HepG2 (cell line): Measurements from ENCODE around the gene NFIC. TPM values are rescaled to one million over a fixed set of nuclear protein-coding genes. Genes with fewer than 3 reads are reported as not detected.

Experiments used
- ATAC-seq: fragments of 200-7000 bp; cut with Tn5 transposase; 3 replicates; pipeline ENCODE4 v1.9.1; 2020; ENCODE audit warnings: mild to moderate bottlenecking, moderate library complexity
- BruUV-seq: library from RNA; stranded (reverse); fragments of 400-500 nt; replicated peaks from 2 replicates; lab custom pipeline; 2021; lab: Mats Ljungman, UMichigan
- CTCF ChIA-PET: fragments of 300-600 bp; formaldehyde crosslinking; extraction: SDS; loops from one replicate; lab custom pipeline; 2021; ENCODE audit warnings: low total read pairs, inconsistent platforms, low intra/inter-chr PET ratio; lab: Yijun Ruan, JAX
- POLR2A ChIA-PET: fragments of 350-600 bp; sonication (Branson Sonifier 250); formaldehyde crosslinking; loops from one replicate; lab custom pipeline; 2020; ENCODE audit warnings: antibody characterized with exemption, inconsistent platforms; lab: Yijun Ruan, JAX
- DNase-seq: peaks from one replicate; pipeline ENCODE4 v3.0.0-alpha.2; 2015; ENCODE audit warnings: low spot score
- FAIRE-seq: peaks from 3 replicates; lab custom pipeline; 2011; peaks lifted over from hg19 to GRCh38; lab: Jason Lieb, UNC
- H2AFZ ChIP-seq: one replicate; pipeline ENCODE4 v1.6.1; 2011; ENCODE audit warnings: low read length, inconsistent platforms
- H3K27ac ChIP-seq: fragments of 300-600 bp; 3 replicates; pipeline ENCODE4 v1.8.0; 2011; ENCODE audit warnings: mixed run types, mild to moderate bottlenecking, mixed read lengths, low read length, inconsistent platforms; ENCODE audit not compliant: insufficient read depth; ENCODE audit errors: extremely low read length
- H3K27me3 ChIP-seq, 2 experiments: fragments of 200-600 bp in 1 of 2; 2 replicates in 1 of 2; 3 replicates in 1 of 2; pipeline versions ENCODE4 v1.6.0 to v1.8.0; 2011; ENCODE audit warnings: low read length in 2 of 2, mild to moderate bottlenecking in 2 of 2, moderate library complexity in 2 of 2, inconsistent platforms in 1 of 2; ENCODE audit not compliant: insufficient read depth in 2 of 2, control insufficient read depth in 1 of 2
- H3K36me3 ChIP-seq, 2 experiments: fragments of 200-600 bp in 1 of 2; replicated peaks in 1 of 2; 2 replicates in 1 of 2; 3 replicates in 1 of 2; pipeline versions ENCODE4 v1.5.1 to v1.8.0; 2011; ENCODE audit warnings: low read length in 2 of 2, inconsistent platforms in 1 of 2; ENCODE audit not compliant: insufficient read depth in 2 of 2, control insufficient read depth in 1 of 2
- H3K4me1 ChIP-seq: 2 replicates; pipeline ENCODE4 v1.5.1; 2012; ENCODE audit warnings: low read length, inconsistent platforms; ENCODE audit not compliant: insufficient read depth
- H3K4me2 ChIP-seq: 2 replicates; pipeline ENCODE4 v1.6.0; 2011; ENCODE audit warnings: low read depth, low read length, inconsistent platforms
- H3K4me3 ChIP-seq, 3 experiments: fragments of 200-600 bp in 1 of 3; sonication (generic), shearing (Covaris generic) in 1 of 3; replicated peaks in 1 of 3; 2 replicates each; pipeline ENCODE4 v1.5.1; 2011 to 2016; ENCODE audit warnings: low read length in 3 of 3, inconsistent platforms in 2 of 3, low read depth in 2 of 3, mild to moderate bottlenecking in 2 of 3, control low read depth in 1 of 3, mixed read lengths in 1 of 3; ENCODE audit not compliant: insufficient read depth in 1 of 3
- H3K79me2 ChIP-seq: one replicate; pipeline ENCODE4 v1.6.1; 2011; ENCODE audit warnings: low read length, inconsistent platforms; ENCODE audit not compliant: insufficient read depth
- H3K9ac ChIP-seq: 2 replicates; pipeline ENCODE4 v1.6.0; 2011; ENCODE audit warnings: mild to moderate bottlenecking, low read depth, low read length, inconsistent platforms; ENCODE audit not compliant: insufficient read depth
- H3K9me3 ChIP-seq: 2 replicates; pipeline ENCODE4 v1.5.1; 2012; ENCODE audit warnings: mild to moderate bottlenecking, low read length
- H4K20me1 ChIP-seq: 2 replicates; pipeline ENCODE4 v1.6.0; 2011; ENCODE audit warnings: inconsistent platforms, mild to moderate bottlenecking, low read length, moderate library complexity; ENCODE audit not compliant: insufficient read depth
- ATF3 ChIP-seq: sonication (generic); formaldehyde crosslinking; IDR thresholded peaks from 2 replicates; pipeline ENCODE4 v1.4.0; 2020; ENCODE audit warnings: missing genetic modification reagents
- CBX5 ChIP-seq: sonication (generic); formaldehyde crosslinking; IDR thresholded peaks from 2 replicates; pipeline ENCODE4 v1.4.0; 2020; ENCODE audit warnings: missing genetic modification reagents, borderline replicate concordance
- DZIP1 ChIP-seq: sonication (generic); formaldehyde crosslinking; IDR thresholded peaks from 2 replicates; pipeline ENCODE4 v1.5.0; 2020; ENCODE audit warnings: mild to moderate bottlenecking, missing genetic modification reagents
- GLI4 ChIP-seq: sonication (generic); formaldehyde crosslinking; IDR thresholded peaks from 2 replicates; pipeline ENCODE4 v1.5.1; 2020; ENCODE audit warnings: missing genetic modification reagents, mild to moderate bottlenecking, moderate library complexity, borderline replicate concordance
- IRF2 ChIP-seq: IDR thresholded peaks from 2 replicates; pipeline ENCODE4 v1.6.1; 2018; ENCODE audit warnings: missing genetic modification reagents, missing compliant biosample characterization
- MBD4 ChIP-seq: IDR thresholded peaks from 2 replicates; pipeline ENCODE4 v1.6.1; 2012; ENCODE audit warnings: low read length, inconsistent platforms, borderline replicate concordance
- ONECUT2 ChIP-seq: sonication (generic); formaldehyde crosslinking; IDR thresholded peaks from 2 replicates; pipeline ENCODE4 v1.4.0; 2020; ENCODE audit warnings: missing genetic modification reagents
- RXRB ChIP-seq: IDR thresholded peaks from 2 replicates; pipeline ENCODE4 v1.6.1; 2016; ENCODE audit warnings: borderline replicate concordance, missing genetic modification reagents, missing compliant biosample characterization
- ZNF24 ChIP-seq: fragments of 450-650 bp; IDR thresholded peaks from 2 replicates; pipeline ENCODE4 v1.6.1; 2017; ENCODE audit warnings: antibody characterized with exemption, mild to moderate bottlenecking
- ZNF251 ChIP-seq: sonication (generic); formaldehyde crosslinking; IDR thresholded peaks from 2 replicates; pipeline ENCODE4 v1.9.0; 2021; ENCODE audit warnings: mild to moderate bottlenecking, missing genetic modification reagents
- ZNF263 ChIP-seq: sonication (generic); formaldehyde crosslinking; IDR thresholded peaks from 2 replicates; pipeline ENCODE4 v1.4.0; 2020; ENCODE audit warnings: missing genetic modification reagents
- ZNF512 ChIP-seq: sonication (generic); formaldehyde crosslinking; IDR thresholded peaks from 2 replicates; pipeline ENCODE4 v1.4.0; 2020; ENCODE audit warnings: mild to moderate bottlenecking, missing genetic modification reagents
- ZNF549 ChIP-seq: sonication (generic); formaldehyde crosslinking; IDR thresholded peaks from 2 replicates; pipeline ENCODE4 v1.5.0; 2020; ENCODE audit warnings: missing genetic modification reagents
- WGBS: methylation state at CpG from one replicate; pipeline ENCODE4 v1.1.6; 2017; ENCODE audit warnings: low lambda C conversion rate; 5-methylcytosine and 5-hydroxymethylcytosine counted together
- in situ Hi-C: cut with HindIII; loops from 2 replicates; pipeline ENCODE4 v1.10.0; 2017; ENCODE audit warnings: low pct_unique_long_range_greater_than_20kb; ENCODE audit not compliant: extremely low pct_ligation_motif_present
- intact Hi-C: fragments of 100-400 bp; cut with micrococcal nuclease; formaldehyde crosslinking; loops from one replicate; pipeline ENCODE4 v1.10.0; 2022; ENCODE audit not compliant: unreplicated experiment
- polyA plus RNA-seq, 8 experiments: library from polyadenylated mRNA; depleted of rRNA in 3 of 8; stranded (reverse) in 7 of 8; unstranded in 1 of 8; fragments of >200 nt; fragmentation: Illumina TruSeq in 4 of 8; extraction: Trizol in 4 of 8; gene quantifications; 2 replicates each; pipeline versions ENCODE4 v1.2.1 to v1.2.3, GENCODE V29; 2011 to 2016; ENCODE audit warnings: low read depth in 4 of 8, missing spikeins in 1 of 8, mixed read lengths in 1 of 8; ENCODE audit not compliant: insufficient read depth in 1 of 8
- total RNA-seq, 5 experiments: library from RNA; depleted of rRNA; stranded (reverse); fragments of >200 nt; fragmentation: Illumina TruSeq; extraction: Trizol; gene quantifications; 2 replicates each; pipeline ENCODE4 v1.2.3, GENCODE V29; 2016; ENCODE audit warnings: low read depth in 1 of 5

NFIC gene
- total and polyA plus RNA-seq, 2 of the 13 experiments (the other 11 are each of a cell fraction or from before 2014, with no cell fraction given), result 1.3 to 2.5 TPM

GRCh38 chr19:3370728-3371591 is 4.6 kb downstream of the NFIC start:
- Histone ChIP-seq H3K9me3 (no peaks in the 10 kb centered on the region), H2AFZ (no peak overlapping the region), H3K9ac (no peak overlapping the region), H3K27me3 (no peaks in the 10 kb centered on the region), H3K36me3 (no peaks in the 10 kb centered on the region), H3K4me1 (peaks cover 32% of the 10 kb centered on the region), H3K4me3 (no peak overlapping the region), H3K27ac (no peak overlapping the region), H4K20me1 (no peaks in the 10 kb centered on the region), H3K79me2 (peaks cover 5% of the 10 kb centered on the region), H3K4me2 (no peak overlapping the region)
- FAIRE-seq (no peak), DNase-seq (no peak), ATAC-seq (no peak)
- intact Hi-C loops (no loop called here), in situ Hi-C loops (no loop called here)
- CTCF ChIA-PET, result no interaction called here
- POLR2A ChIA-PET, result no interaction called here
- TF ChIP-seq ZNF251 (CRISPR knock-in tag), result no peak
- TF ChIP-seq ZNF24, result peak; percentile 79
- no peak for TF ChIP-seq ZNF263 (CRISPR knock-in tag)
- no TSS peak for BruUV-seq
- 89% methylated on average over 25 of the region's 25 CpGs for WGBS

- no peak overlapping the region for H3K9ac ChIP-seq
- TF ChIP-seq RXRB (CRISPR knock-in tag) (0 out of 2 replicates have a peak, but pooled peaks have one; percentile 33), GLI4 (CRISPR knock-in tag) (no peak), DZIP1 (CRISPR knock-in tag) (no peak), ZNF549 (CRISPR knock-in tag) (no peak), ZNF512 (CRISPR knock-in tag) (no peak), MBD4 (no peak), CBX5 (CRISPR knock-in tag) (no peak), ATF3 (no peak), IRF2 (no peak), ONECUT2 (CRISPR knock-in tag) (no peak)
Measured at GRCh38 chr19:3372413-3372812, 6.0 kb downstream of the NFIC start.

More at GRCh38 chr19:3372413-3372812, 6.0 kb downstream of the NFIC start:
- 20% methylated on average over 13 of the region's 14 CpGs for WGBS
- Histone ChIP-seq H3K79me2 (peaks cover 5% of the 10 kb centered on the region), H3K27ac (no peak overlapping the region), H4K20me1 (no peaks in the 10 kb centered on the region), H3K9me3 (no peaks in the 10 kb centered on the region), H3K4me3 (no peak overlapping the region), H3K27me3 (no peaks in the 10 kb centered on the region), H2AFZ (no peak overlapping the region), H3K36me3 (no peaks in the 10 kb centered on the region), H3K4me1 (peaks cover 32% of the 10 kb centered on the region), H3K4me2 (0 out of 2 replicates have a peak overlapping the region, but pooled peaks have one; percentile 4)
- ChIA-PET CTCF (no interaction called here), POLR2A (no interaction called here)
- intact Hi-C loops (no loop called here), in situ Hi-C loops (no loop called here)
- no peak for FAIRE-seq
- BruUV-seq, result no TSS peak
- ATAC-seq, result 0 out of 3 replicates have a peak, but pooled peaks have one; percentile 20
- no peak for DNase-seq
